ENCODE measurements around the gene CELF4.

GRCh38 chr18:37539236-37539635 is 26.4 kb downstream of the CELF4 start:
- no peak for TF ChIP-seq POLR2AphosphoS5 (IDR thresholded peaks at IDR 0.05; ENCODE audit: borderline replicate concordance, low read depth, low read length)
- TF ChIP-seq EZH2 (IDR thresholded peaks at IDR 0.05) = no peak

Data from SK-N-MC (cell line).